Esophagus muscularis mucosa (tissue), 4 donors: ENCODE results near the gene NPTN. TPM values are rescaled to one million over a fixed set of nuclear protein-coding genes. Genes with fewer than 3 reads are reported as not detected.

Experiments
- DNase-seq: peaks from one replicate; pipeline ENCODE4 v3.0.0-alpha.2; 2017; ENCODE audit errors: extremely low spot score
- H3K27ac ChIP-seq, 4 donors: fragments of 200-600 bp; sonication (generic); replicated peaks in 1 of 4; 1 replicate in 3 of 4; 2 replicates in 1 of 4; pipeline ENCODE4 v1.5.1; 2016 to 2019; ENCODE audit warnings: mild to moderate bottlenecking in 1 of 4
- H3K27me3 ChIP-seq, 4 donors: fragments of 200-600 bp; sonication (generic); one replicate each; pipeline versions ENCODE4 v1.5.1 to v1.6.0; 2016 to 2019
- H3K36me3 ChIP-seq, 4 donors: fragments of 200-600 bp; sonication (generic); one replicate each; pipeline ENCODE4 v1.5.1; 2016 to 2019
- H3K4me1 ChIP-seq, 4 donors: fragments of 200-600 bp; sonication (generic); one replicate each; pipeline ENCODE4 v1.5.1; 2016 to 2019
- H3K4me3 ChIP-seq, 4 donors: fragments of 200-600 bp; sonication (generic); 1 replicate in 2 of 4; 2 replicates in 2 of 4; pipeline ENCODE4 v1.5.1; 2016 to 2019; ENCODE audit warnings: mild to moderate bottlenecking in 4 of 4, moderate library complexity in 1 of 4
- H3K9me3 ChIP-seq, 4 donors: fragments of 200-600 bp; sonication (generic); 1 replicate in 3 of 4; 2 replicates in 1 of 4; pipeline ENCODE4 v1.5.1; 2016 to 2019
- CTCF ChIP-seq, 3 experiments: fragments of 200-600 bp in 2 of 3; fragments of 450-650 bp in 1 of 3; sonication (generic) in 2 of 3; IDR thresholded peaks; one replicate each; pipeline ENCODE4 v1.5.1; 2017 to 2019; ENCODE audit warnings: antibody characterized with exemption in 3 of 3, mild to moderate bottlenecking in 2 of 3, moderate library complexity in 1 of 3
- EP300 ChIP-seq: sonication (generic); formaldehyde crosslinking; IDR thresholded peaks from one replicate; pipeline ENCODE4 v1.6.1; 2017; ENCODE audit warnings: antibody characterized with exemption
- POLR2A ChIP-seq: fragments of 450-650 bp; IDR thresholded peaks from one replicate; pipeline ENCODE4 v1.6.1; 2017; ENCODE audit warnings: antibody characterized with exemption, moderate library complexity, mild to moderate bottlenecking, low read depth
- POLR2AphosphoS5 ChIP-seq, 2 donors: sonication (generic); formaldehyde crosslinking; IDR thresholded peaks; one replicate each; pipeline ENCODE4 v1.6.1; 2017; ENCODE audit warnings: antibody characterized with exemption in 2 of 2
- WGBS: methylation state at CpG from one replicate; pipeline ENCODE4 v1.1.5; 2018; 5-methylcytosine and 5-hydroxymethylcytosine counted together
- intact Hi-C: fragments of 100-400 bp; cut with DNase I; formaldehyde crosslinking; loops from one replicate; pipeline ENCODE4 v1.15.1; 2023
- total RNA-seq, 4 donors: library from RNA; depleted of rRNA; stranded (reverse); fragments of >200 nt; gene quantifications; one replicate each; pipeline versions ENCODE4 v1.1.0 to v1.2.1, GENCODE V29; 2016

The NPTN gene
- total RNA-seq, 4 donors from 2014 or later, result 218 to 281 (median 246) TPM

- intact Hi-C loops, result no loop called here
- Histone ChIP-seq H3K27ac (peak overlapping the region; percentile 13 to 99 (median 96)), H3K36me3 (no peaks in the 10 kb centered on the region), H3K4me3 (peak overlapping the region in 1 of 4 donors; percentile 7), H3K27me3 (no peaks in the 10 kb centered on the region), H3K9me3 (no peaks in the 10 kb centered on the region), H3K4me1 (peaks cover 79 to 100% (median 98%) of the 10 kb centered on the region in 4 donors)
- WGBS, result 17% methylated on average over 1 of the region's 1 CpG
- no peak for TF ChIP-seq EP300
- TF ChIP-seq CTCF (IDR thresholded peaks at IDR 0.05), result no peak
- TF ChIP-seq POLR2A, result no peak
- TF ChIP-seq POLR2AphosphoS5 (IDR thresholded peaks at IDR 0.05), result no peak
- DNase-seq, result no peak
Measured at GRCh38 chr15:73624530-73624929, 8.7 kb downstream of the NPTN start.

GRCh38 chr15:73621286-73621826, 11.8 kb downstream of the NPTN start:
- Histone ChIP-seq H3K4me3 (no peak overlapping the region), H3K36me3 (no peaks in the 10 kb centered on the region), H3K4me1 (peaks cover 63 to 100% (median 98%) of the 10 kb centered on the region in 4 donors), H3K9me3 (no peaks in the 10 kb centered on the region), H3K27ac (peak overlapping the region in 2 of 4 donors; percentile 37 to 48), H3K27me3 (no peaks in the 10 kb centered on the region)
- TF ChIP-seq POLR2A, result no peak
- no peak for TF ChIP-seq CTCF (IDR thresholded peaks at IDR 0.05)
- no peak for TF ChIP-seq EP300
- TF ChIP-seq POLR2AphosphoS5 (IDR thresholded peaks at IDR 0.05), result no peak
- intact Hi-C loops, result no loop called here
- DNase-seq, result no peak

GRCh38 chr15:73620078-73620477, 13.1 kb downstream of the NPTN start:
- DNase-seq, result no peak
- Histone ChIP-seq H3K36me3 (no peaks in the 10 kb centered on the region), H3K4me3 (no peak overlapping the region), H3K27me3 (no peaks in the 10 kb centered on the region), H3K27ac (peak overlapping the region in 2 of 4 donors; percentile 8 to 48), H3K9me3 (no peaks in the 10 kb centered on the region), H3K4me1 (peaks cover 53 to 100% (median 98%) of the 10 kb centered on the region in 4 donors)
- intact Hi-C loops, result no loop called here
- no peak for TF ChIP-seq POLR2AphosphoS5 (IDR thresholded peaks at IDR 0.05)
- TF ChIP-seq CTCF (IDR thresholded peaks at IDR 0.05), result no peak
- TF ChIP-seq POLR2A, result no peak
- no peak for TF ChIP-seq EP300

- intact Hi-C loops, result no loop called here
- DNase-seq, result no peak
- Histone ChIP-seq H3K27me3 (no peaks in the 10 kb centered on the region), H3K4me3 (no peak overlapping the region), H3K9me3 (no peaks in the 10 kb centered on the region), H3K4me1 (peaks cover 35 to 96% (median 89%) of the 10 kb centered on the region in 4 donors), H3K27ac (peak overlapping the region in 1 of 4 donors; percentile 2), H3K36me3 (no peaks in the 10 kb centered on the region)
- no peak for TF ChIP-seq POLR2A
- TF ChIP-seq CTCF (IDR thresholded peaks at IDR 0.05), result no peak
- TF ChIP-seq POLR2AphosphoS5 (IDR thresholded peaks at IDR 0.05), result no peak
- no peak for TF ChIP-seq EP300
- WGBS, result 63% methylated on average over 5 of the region's 5 CpGs
Measured at GRCh38 chr15:73617913-73618312, 15.3 kb downstream of the NPTN start.

- Histone ChIP-seq H3K36me3 (no peaks in the 10 kb centered on the region), H3K9me3 (no peaks in the 10 kb centered on the region), H3K27me3 (no peaks in the 10 kb centered on the region), H3K4me3 (no peak overlapping the region), H3K4me1 (peaks cover 35 to 96% (median 89%) of the 10 kb centered on the region in 4 donors), H3K27ac (peak overlapping the region in 1 of 4 donors; percentile 2)
- no peak for TF ChIP-seq CTCF (IDR thresholded peaks at IDR 0.05)
- no peak for TF ChIP-seq POLR2A
- TF ChIP-seq POLR2AphosphoS5 (IDR thresholded peaks at IDR 0.05), result no peak
- no peak for TF ChIP-seq EP300
- intact Hi-C loops, result no loop called here
- WGBS, result 57% methylated on average over 2 of the region's 2 CpGs
- no peak for DNase-seq
Measured at GRCh38 chr15:73617301-73617831, 15.8 kb downstream of the NPTN start.
